HCT116 (cell line): ENCODE results near the gene WDR38. TPM values are rescaled to one million over a fixed set of nuclear protein-coding genes. Genes with fewer than 3 reads are reported as not detected.

Source experiments
- ATAC-seq: fragments of 200-7000 bp; cut with Tn5 transposase; 2 replicates; pipeline ENCODE4 v1.9.1; 2020; ENCODE audit warnings: mild to moderate bottlenecking, moderate library complexity
- BruUV-seq: library from RNA; stranded (reverse); fragments of 400-500 nt; replicated peaks from 2 replicates; lab custom pipeline; 2021; lab: Mats Ljungman, UMichigan
- CTCF ChIA-PET: fragments of 300-600 bp; sonication (Branson Sonifier 250); formaldehyde crosslinking; loops from one replicate; lab custom pipeline; 2021; ENCODE audit warnings: antibody characterized with exemption; lab: Charles Lee
- POLR2A ChIA-PET: fragments of 300-600, 350-600 bp; sonication (Branson Sonifier 250); formaldehyde crosslinking; loops from one replicate; lab custom pipeline; 2021; ENCODE audit warnings: antibody characterized with exemption; lab: Charles Lee
- RAD21 ChIA-PET, 2 experiments: fragments of 300-600 bp; sonication (Branson Sonifier 250); formaldehyde crosslinking; loops; one replicate each; lab custom pipeline; 2023; ENCODE audit warnings: low total read pairs in 2 of 2; ENCODE audit not compliant: uncharacterized antibody in 2 of 2, unreplicated experiment in 2 of 2, low non-redundant PET in 1 of 2; lab: Charles Lee
- DNase-seq: peaks from one replicate; pipeline ENCODE4 v3.0.0-alpha.2; 2010; ENCODE audit warnings: low read depth, low spot score
- H2AFZ ChIP-seq: fragments of 200-600 bp; shearing (Covaris generic), sonication (generic); 2 replicates; pipeline ENCODE4 v1.6.1; 2017; ENCODE audit warnings: low read depth, mixed run types, mixed read lengths, antibody characterized with exemption, low read length; ENCODE audit not compliant: poor library complexity, severe bottlenecking
- H3K27ac ChIP-seq: 2 replicates; pipeline ENCODE4 v1.5.1; 2012; ENCODE audit warnings: low read depth, low read length
- H3K27me3 ChIP-seq: fragments of 200-600 bp; sonication (generic); 2 replicates; pipeline ENCODE4 v1.6.1; 2016; ENCODE audit warnings: mixed run types, low read length, mixed read lengths; ENCODE audit not compliant: insufficient read depth
- H3K36me3 ChIP-seq, 2 experiments: fragments of 200-500 bp in 1 of 2; fragments of 200-600 bp in 1 of 2; sonication (Bioruptor generic) in 1 of 2; sonication (generic) in 1 of 2; 2 replicates each; pipeline versions ENCODE4 v1.5.1 to v1.6.1; 2014 to 2016; ENCODE audit warnings: low read length in 2 of 2, inconsistent platforms in 1 of 2, mixed read lengths in 1 of 2, mixed run types in 1 of 2; ENCODE audit not compliant: insufficient read depth in 2 of 2, control insufficient read depth in 1 of 2
- H3K4me1 ChIP-seq, 2 experiments: fragments of 200-600 bp in 1 of 2; sonication (generic) in 1 of 2; 2 replicates each; pipeline versions ENCODE4 v1.5.1 to v1.6.1; 2012 to 2017; ENCODE audit warnings: low read length in 2 of 2, inconsistent platforms in 1 of 2, mild to moderate bottlenecking in 1 of 2, mixed read lengths in 1 of 2, mixed run types in 1 of 2, moderate library complexity in 1 of 2; ENCODE audit not compliant: insufficient read depth in 2 of 2, control insufficient read depth in 1 of 2
- H3K4me2 ChIP-seq: fragments of 200-600 bp; sonication (generic); 2 replicates; pipeline ENCODE4 v1.6.1; 2017; ENCODE audit warnings: mixed run types, low read length, mixed read lengths
- H3K4me3 ChIP-seq, 2 experiments: fragments of 200-600 bp in 1 of 2; sonication (generic) in 1 of 2; replicated peaks in 1 of 2; 2 replicates each; pipeline ENCODE4 v1.5.1; 2011 to 2016; ENCODE audit warnings: low read length in 2 of 2, control low read depth in 1 of 2, low read depth in 1 of 2, mild to moderate bottlenecking in 1 of 2, mixed read lengths in 1 of 2, mixed run types in 1 of 2
- H3K79me2 ChIP-seq: fragments of 200-600 bp; sonication (generic); 2 replicates; pipeline ENCODE4 v1.6.1; 2017; ENCODE audit warnings: mild to moderate bottlenecking, mixed run types, low read length, moderate library complexity, mixed read lengths; ENCODE audit not compliant: insufficient read depth
- H3K9ac ChIP-seq: fragments of 200-600 bp; sonication (generic); 2 replicates; pipeline ENCODE4 v1.6.1; 2016; ENCODE audit warnings: low read length, mixed read lengths
- H3K9me2 ChIP-seq: fragments of 200-600 bp; sonication (generic), shearing (Covaris generic); 2 replicates; pipeline ENCODE4 v1.6.1; 2017; ENCODE audit warnings: mixed run types, mild to moderate bottlenecking, moderate library complexity; ENCODE audit not compliant: insufficient read depth
- H3K9me3 ChIP-seq, 2 experiments: fragments of 200-500 bp in 1 of 2; fragments of 200-600 bp in 1 of 2; sonication (Bioruptor generic) in 1 of 2; sonication (generic) in 1 of 2; 2 replicates each; pipeline ENCODE4 v1.6.1; 2014 to 2017; ENCODE audit warnings: low read length in 2 of 2, mixed read lengths in 2 of 2, inconsistent platforms in 1 of 2, low read depth in 1 of 2, mild to moderate bottlenecking in 1 of 2, mixed run types in 1 of 2, moderate library complexity in 1 of 2; ENCODE audit not compliant: control insufficient read depth in 1 of 2, insufficient read depth in 1 of 2
- H4K20me1 ChIP-seq: fragments of 200-600 bp; sonication (generic), shearing (Covaris generic); 2 replicates; pipeline ENCODE4 v1.6.1; 2017; ENCODE audit warnings: mixed run types, mild to moderate bottlenecking, moderate library complexity; ENCODE audit not compliant: insufficient read depth
- CBX3 ChIP-seq: IDR thresholded peaks from 2 replicates; pipeline ENCODE4 v1.6.1; 2012; ENCODE audit warnings: low read depth
- CEBPB ChIP-seq: IDR thresholded peaks from 2 replicates; pipeline ENCODE4 v1.6.1; 2012; ENCODE audit warnings: low read depth
- EGR1 ChIP-seq: IDR thresholded peaks from 2 replicates; pipeline ENCODE4 v1.6.1; 2012; ENCODE audit warnings: low read depth
- ELF1 ChIP-seq: IDR thresholded peaks from 2 replicates; pipeline ENCODE4 v1.6.1; 2012; ENCODE audit warnings: low read depth, borderline replicate concordance
- EZH2 ChIP-seq: fragments of 200-600 bp; sonication (generic); IDR thresholded peaks from 2 replicates; pipeline ENCODE4 v1.6.1; 2017; ENCODE audit warnings: antibody characterized with exemption, mixed run types
- FOSL1 ChIP-seq: IDR thresholded peaks from 2 replicates; pipeline ENCODE4 v1.6.1; 2012; ENCODE audit warnings: low read depth
- POLR2A ChIP-seq: IDR thresholded peaks from 2 replicates; pipeline ENCODE4 v1.7.0; 2011; ENCODE audit warnings: borderline replicate concordance; ENCODE audit not compliant: insufficient read depth, insufficient read length; ENCODE audit errors: extremely low read depth
- POLR2AphosphoS5 ChIP-seq: IDR thresholded peaks from 2 replicates; pipeline ENCODE4 v1.6.1; 2011; ENCODE audit warnings: mild to moderate bottlenecking, low read depth, low read length, moderate library complexity
- RAD21 ChIP-seq: IDR thresholded peaks from 2 replicates; pipeline ENCODE4 v1.6.1; 2012; ENCODE audit warnings: low read depth, mild to moderate bottlenecking
- REST ChIP-seq: IDR thresholded peaks from 2 replicates; pipeline ENCODE4 v1.6.1; 2012; ENCODE audit warnings: low read depth
- SIN3A ChIP-seq: IDR thresholded peaks from 2 replicates; pipeline ENCODE4 v1.6.1; 2012; ENCODE audit warnings: low read depth
- SP1 ChIP-seq: IDR thresholded peaks from 2 replicates; pipeline ENCODE4 v1.6.1; 2012; ENCODE audit warnings: low read depth
- SRF ChIP-seq: IDR thresholded peaks from 2 replicates; pipeline ENCODE4 v1.6.1; 2012; ENCODE audit warnings: low read depth
- TCF7L2 ChIP-seq: IDR thresholded peaks from 2 replicates; pipeline ENCODE4 v1.7.0; 2011; ENCODE audit warnings: borderline replicate concordance, inconsistent platforms; ENCODE audit not compliant: insufficient read depth, insufficient read length; ENCODE audit errors: extremely low read depth
- YY1 ChIP-seq: IDR thresholded peaks from 2 replicates; pipeline ENCODE4 v1.6.1; 2011; ENCODE audit warnings: low read length, low read depth, moderate library complexity, mild to moderate bottlenecking; ENCODE audit not compliant: insufficient replicate concordance; ENCODE audit errors: extremely low read depth
- ZFX ChIP-seq: fragments of 450-650 bp; IDR thresholded peaks from 2 replicates; pipeline ENCODE4 v1.6.1; 2017
- ZNF274 ChIP-seq: fragments of 200-500 bp; sonication (Bioruptor generic); IDR thresholded peaks from 2 replicates; pipeline ENCODE4 v1.6.1; 2014; ENCODE audit warnings: mild to moderate bottlenecking, low read depth, low read length, inconsistent platforms
- intact Hi-C: fragments of 100-400 bp; cut with micrococcal nuclease; formaldehyde crosslinking; loops from 2 replicates; pipeline ENCODE4 v1.10.0; 2022
- total RNA-seq: library from RNA; stranded (reverse); gene quantifications from one replicate; pipeline ENCODE4 v1.2.1, GENCODE V29; 2021; ENCODE audit not compliant: unreplicated experiment
- TF ChIP-seq, protein P1 (sequence below): IDR thresholded peaks from 2 replicates; pipeline ENCODE4 v1.6.1; 2012
- TF ChIP-seq, protein P2 (sequence below): IDR thresholded peaks from 2 replicates; pipeline ENCODE4 v1.6.1; 2011; ENCODE audit warnings: mild to moderate bottlenecking, low read length, moderate library complexity; ENCODE audit not compliant: insufficient replicate concordance; ENCODE audit errors: extremely low read depth

WDR38 gene
- total RNA-seq, 1 experiment from 2014 or later = not detected

DNA sequence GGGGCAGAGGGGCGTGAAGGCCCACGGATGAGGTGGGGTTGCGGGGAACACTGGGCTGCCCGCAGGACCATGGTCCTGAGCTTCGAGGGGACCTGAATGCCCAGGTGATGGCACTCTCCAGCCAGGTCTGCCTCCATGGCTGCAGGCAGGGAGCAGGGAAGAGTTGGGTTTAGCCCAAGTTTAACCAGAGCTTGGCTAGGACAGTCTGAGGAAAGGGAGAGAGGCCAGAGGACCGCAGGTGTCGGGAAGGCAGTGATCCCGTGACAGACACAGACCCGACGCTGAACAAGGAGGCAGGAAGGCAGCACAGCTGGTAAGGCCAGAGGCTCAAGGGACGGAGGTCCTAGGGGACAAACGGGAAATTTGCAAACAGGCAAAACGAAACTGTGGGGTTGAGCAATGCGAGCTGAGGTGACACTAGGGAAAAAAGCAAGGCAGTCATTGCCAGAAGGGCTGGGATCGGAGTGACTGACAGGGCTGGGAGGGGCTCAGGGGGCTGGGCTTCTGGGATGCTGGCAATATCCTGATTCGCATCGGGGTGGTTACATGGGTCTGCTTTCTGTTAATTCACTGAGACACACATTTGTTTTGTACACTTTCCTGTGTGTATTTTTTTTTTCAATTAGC lies 33.7 kb downstream of the WDR38 start:
- H4K20me1 ChIP-seq = no peaks in the 10 kb centered on the region
- no peaks in the 10 kb centered on the region for H3K79me2 ChIP-seq
- no peak overlapping the region for H3K27ac ChIP-seq
- no peaks in the 10 kb centered on the region for H3K9me2 ChIP-seq
- H3K9me3 ChIP-seq = no peaks in the 10 kb centered on the region
- no peak for ATAC-seq
- POLR2A ChIA-PET = no interaction called here
- no peak for TF ChIP-seq SRF
- TF ChIP-seq REST = no peak
- no peak for TF ChIP-seq RAD21
- no peak for TF ChIP-seq POLR2A
- no peak for TF ChIP-seq CEBPB
- TF ChIP-seq ZNF274 = no peak
- TF ChIP-seq EGR1 = no peak
- TF ChIP-seq TCF7L2 = no peak
- no peak for TF ChIP-seq YY1
- TF ChIP-seq POLR2AphosphoS5 = no peak
- no peak for TF ChIP-seq ELF1
- no peak for TF ChIP-seq CBX3
- TF ChIP-seq ZFX = no peak
- no peak for TF ChIP-seq EZH2
- no peak for TF ChIP-seq SP1
- TF ChIP-seq, protein P1, sequence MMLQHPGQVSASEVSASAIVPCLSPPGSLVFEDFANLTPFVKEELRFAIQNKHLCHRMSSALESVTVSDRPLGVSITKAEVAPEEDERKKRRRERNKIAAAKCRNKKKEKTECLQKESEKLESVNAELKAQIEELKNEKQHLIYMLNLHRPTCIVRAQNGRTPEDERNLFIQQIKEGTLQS = no peak
- TF ChIP-seq SIN3A = no peak
- TF ChIP-seq, protein P2, sequence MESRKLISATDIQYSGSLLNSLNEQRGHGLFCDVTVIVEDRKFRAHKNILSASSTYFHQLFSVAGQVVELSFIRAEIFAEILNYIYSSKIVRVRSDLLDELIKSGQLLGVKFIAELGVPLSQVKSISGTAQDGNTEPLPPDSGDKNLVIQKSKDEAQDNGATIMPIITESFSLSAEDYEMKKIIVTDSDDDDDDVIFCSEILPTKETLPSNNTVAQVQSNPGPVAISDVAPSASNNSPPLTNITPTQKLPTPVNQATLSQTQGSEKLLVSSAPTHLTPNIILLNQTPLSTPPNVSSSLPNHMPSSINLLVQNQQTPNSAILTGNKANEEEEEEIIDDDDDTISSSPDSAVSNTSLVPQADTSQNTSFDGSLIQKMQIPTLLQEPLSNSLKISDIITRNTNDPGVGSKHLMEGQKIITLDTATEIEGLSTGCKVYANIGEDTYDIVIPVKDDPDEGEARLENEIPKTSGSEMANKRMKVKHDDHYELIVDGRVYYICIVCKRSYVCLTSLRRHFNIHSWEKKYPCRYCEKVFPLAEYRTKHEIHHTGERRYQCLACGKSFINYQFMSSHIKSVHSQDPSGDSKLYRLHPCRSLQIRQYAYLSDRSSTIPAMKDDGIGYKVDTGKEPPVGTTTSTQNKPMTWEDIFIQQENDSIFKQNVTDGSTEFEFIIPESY = no peak
- no peak for TF ChIP-seq FOSL1
- TF ChIP-seq, all 23 proteins: peak for 0
- H3K27me3 ChIP-seq = no peaks in the 10 kb centered on the region
- intact Hi-C loops = no loop called here
- no peaks in the 10 kb centered on the region for H3K4me1 ChIP-seq
- H3K4me3 ChIP-seq = no peak overlapping the region
- ChIA-PET RAD21 (no interaction called here), CTCF (no interaction called here)
- BruUV-seq = no TSS peak
- H3K4me2 ChIP-seq = no peak overlapping the region
- peaks cover 0 to 2% of the 10 kb centered on the region in 2 experiments for H3K36me3 ChIP-seq
- no peak for DNase-seq
- H3K9ac ChIP-seq = no peak overlapping the region
- no peak overlapping the region for H2AFZ ChIP-seq
